H1 (cell line): ENCODE measurements around the gene TRIM41.

ENCODE experiments used
- CREB1 ChIP-seq: IDR thresholded peaks from 2 replicates; pipeline ENCODE4 v1.6.1; 2012; ENCODE audit warnings: inconsistent platforms
- EP300 ChIP-seq, 2 experiments: IDR thresholded peaks; 1 replicate in 1 of 2; 2 replicates in 1 of 2; pipeline ENCODE4 v1.6.1; 2011 to 2012; ENCODE audit warnings: low read depth in 2 of 2, low read length in 2 of 2, mild to moderate bottlenecking in 2 of 2, borderline replicate concordance in 1 of 2, inconsistent platforms in 1 of 2, moderate library complexity in 1 of 2
- HDAC6 ChIP-seq: IDR thresholded peaks from one replicate; pipeline ENCODE4 v1.7.1; 2012; ENCODE audit warnings: low read depth, mild to moderate bottlenecking, inconsistent platforms, low read length, moderate library complexity
- NANOG ChIP-seq: IDR thresholded peaks from 2 replicates; pipeline ENCODE4 v1.6.1; 2011; ENCODE audit warnings: low read length, low read depth, mild to moderate bottlenecking, inconsistent platforms; ENCODE audit not compliant: insufficient read depth, poor library complexity, severe bottlenecking
- POLR2A ChIP-seq, 2 experiments: IDR thresholded peaks; 1 replicate in 1 of 2; 2 replicates in 1 of 2; pipeline ENCODE4 v1.6.1; 2011; ENCODE audit warnings: low read depth in 2 of 2, low read length in 2 of 2, mild to moderate bottlenecking in 2 of 2; ENCODE audit errors: control extremely low read depth in 1 of 2
- RAD21 ChIP-seq, 2 experiments: IDR thresholded peaks in 1 of 2; conservative IDR thresholded peaks in 1 of 2; 2 replicates each; pipeline ENCODE4 v1.6.1; 2011; ENCODE audit warnings: low read depth in 2 of 2, low read length in 2 of 2, improper control_type of control experiment in 1 of 2, inconsistent platforms in 1 of 2, mild to moderate bottlenecking in 1 of 2, moderate library complexity in 1 of 2
- TF ChIP-seq, protein P1 (sequence below), 3 experiments: IDR thresholded peaks; 1 replicate in 2 of 3; 2 replicates in 1 of 3; pipeline versions ENCODE4 v1.5.1 to v1.6.1; 2011; ENCODE audit warnings: low read length in 3 of 3, mild to moderate bottlenecking in 3 of 3, inconsistent platforms in 2 of 3, low read depth in 1 of 3, moderate library complexity in 1 of 3; ENCODE audit not compliant: insufficient read depth in 1 of 3; ENCODE audit errors: control extremely low read depth in 1 of 3

- TF ChIP-seq, protein P1, sequence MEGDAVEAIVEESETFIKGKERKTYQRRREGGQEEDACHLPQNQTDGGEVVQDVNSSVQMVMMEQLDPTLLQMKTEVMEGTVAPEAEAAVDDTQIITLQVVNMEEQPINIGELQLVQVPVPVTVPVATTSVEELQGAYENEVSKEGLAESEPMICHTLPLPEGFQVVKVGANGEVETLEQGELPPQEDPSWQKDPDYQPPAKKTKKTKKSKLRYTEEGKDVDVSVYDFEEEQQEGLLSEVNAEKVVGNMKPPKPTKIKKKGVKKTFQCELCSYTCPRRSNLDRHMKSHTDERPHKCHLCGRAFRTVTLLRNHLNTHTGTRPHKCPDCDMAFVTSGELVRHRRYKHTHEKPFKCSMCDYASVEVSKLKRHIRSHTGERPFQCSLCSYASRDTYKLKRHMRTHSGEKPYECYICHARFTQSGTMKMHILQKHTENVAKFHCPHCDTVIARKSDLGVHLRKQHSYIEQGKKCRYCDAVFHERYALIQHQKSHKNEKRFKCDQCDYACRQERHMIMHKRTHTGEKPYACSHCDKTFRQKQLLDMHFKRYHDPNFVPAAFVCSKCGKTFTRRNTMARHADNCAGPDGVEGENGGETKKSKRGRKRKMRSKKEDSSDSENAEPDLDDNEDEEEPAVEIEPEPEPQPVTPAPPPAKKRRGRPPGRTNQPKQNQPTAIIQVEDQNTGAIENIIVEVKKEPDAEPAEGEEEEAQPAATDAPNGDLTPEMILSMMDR (IDR thresholded peaks at IDR 0.05; ENCODE audit: control extremely low read depth in 1 of 3, insufficient read depth in 1 of 3, low read depth in 1 of 3, low read length in 3 of 3) = no peak
- no peak for TF ChIP-seq POLR2A (IDR thresholded peaks at IDR 0.05; ENCODE audit: control extremely low read depth in 1 of 2, low read depth in 2 of 2, low read length in 2 of 2)
- TF ChIP-seq CREB1 = no peak
- TF ChIP-seq RAD21 (IDR thresholded peaks at IDR 0.05 in 1 of 2, conservative IDR thresholded peaks at IDR 0.05 in 1 of 2; ENCODE audit: low read depth in 2 of 2, low read length in 2 of 2) = no peak
- TF ChIP-seq EP300 (IDR thresholded peaks at IDR 0.05; ENCODE audit: borderline replicate concordance in 1 of 2, low read depth in 2 of 2, low read length in 2 of 2) = no peak
- no peak for TF ChIP-seq NANOG
- TF ChIP-seq HDAC6 = no peak
Measured at GRCh38 chr5:181195249-181195761, 27.8 kb upstream of the TRIM41 start.
